Parathyroid adenoma (tissue), 2 donors: Measurements from ENCODE around the gene TOX3.

Source experiments
- H2AFZ ChIP-seq: fragments of 300-600 bp; sonication (generic); one replicate; pipeline ENCODE4 v1.7.0; 2017; ENCODE audit warnings: antibody characterized with exemption, mild to moderate bottlenecking
- H3K27ac ChIP-seq: fragments of 300-600 bp; sonication (generic); one replicate; pipeline ENCODE4 v1.7.0; 2017
- H3K27me3 ChIP-seq: fragments of 300-600 bp; sonication (generic); one replicate; pipeline ENCODE4 v1.7.0; 2017; ENCODE audit warnings: low read length; ENCODE audit not compliant: control insufficient read depth, insufficient read depth
- H3K36me3 ChIP-seq: fragments of 300-600 bp; sonication (generic); one replicate; pipeline ENCODE4 v1.7.0; 2017; ENCODE audit warnings: low read length; ENCODE audit not compliant: control insufficient read depth, insufficient read depth
- H3K4me1 ChIP-seq: fragments of 300-600 bp; sonication (generic); one replicate; pipeline ENCODE4 v1.7.0; 2017; ENCODE audit warnings: control low read depth
- H3K4me2 ChIP-seq: fragments of 300-600 bp; sonication (generic); one replicate; pipeline ENCODE4 v1.7.0; 2017; ENCODE audit warnings: low read length
- H3K4me3 ChIP-seq: fragments of 300-600 bp; sonication (generic); one replicate; pipeline ENCODE4 v1.7.0; 2017; ENCODE audit warnings: low read depth, low read length
- H3K79me2 ChIP-seq: fragments of 300-600 bp; sonication (generic); one replicate; pipeline ENCODE4 v1.7.0; 2017; ENCODE audit warnings: control low read depth
- H3K9ac ChIP-seq: fragments of 300-600 bp; sonication (generic); one replicate; pipeline ENCODE4 v1.7.0; 2017; ENCODE audit warnings: mild to moderate bottlenecking
- H3K9me3 ChIP-seq: fragments of 300-600 bp; sonication (generic); one replicate; pipeline ENCODE4 v1.7.0; 2017; ENCODE audit warnings: low read length; ENCODE audit not compliant: control insufficient read depth
- TF ChIP-seq, protein P1 (sequence below): fragments of 300-600 bp; sonication (generic); IDR thresholded peaks from one replicate; pipeline ENCODE4 v1.7.0; 2017; ENCODE audit warnings: antibody characterized with exemption, mild to moderate bottlenecking
- donor health status: primary hyperparathyroidism.

TOX3 gene

DNA sequence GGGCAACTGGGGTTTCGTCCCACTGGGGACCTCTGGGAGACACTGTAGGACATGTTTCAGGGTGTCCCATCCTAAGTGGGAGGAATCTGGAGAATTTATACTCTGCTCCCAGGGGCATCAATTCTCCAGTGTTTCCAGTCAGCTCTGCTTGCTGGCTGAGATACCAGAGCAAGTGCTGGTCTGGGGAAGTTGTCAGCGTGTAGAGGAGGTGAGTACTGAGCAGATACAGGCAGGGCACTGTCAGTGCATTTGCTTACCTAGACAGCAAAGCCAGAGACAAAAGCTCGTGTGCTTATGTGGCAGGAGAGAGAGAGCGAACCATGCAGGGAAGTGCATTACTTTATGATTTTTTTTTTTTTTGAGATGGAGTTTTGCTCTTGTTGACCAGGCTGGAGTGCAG, 20.2 kb upstream of the TOX3 start:
- no peaks in the 10 kb centered on the region for H3K79me2 ChIP-seq
- TF ChIP-seq, protein P1, sequence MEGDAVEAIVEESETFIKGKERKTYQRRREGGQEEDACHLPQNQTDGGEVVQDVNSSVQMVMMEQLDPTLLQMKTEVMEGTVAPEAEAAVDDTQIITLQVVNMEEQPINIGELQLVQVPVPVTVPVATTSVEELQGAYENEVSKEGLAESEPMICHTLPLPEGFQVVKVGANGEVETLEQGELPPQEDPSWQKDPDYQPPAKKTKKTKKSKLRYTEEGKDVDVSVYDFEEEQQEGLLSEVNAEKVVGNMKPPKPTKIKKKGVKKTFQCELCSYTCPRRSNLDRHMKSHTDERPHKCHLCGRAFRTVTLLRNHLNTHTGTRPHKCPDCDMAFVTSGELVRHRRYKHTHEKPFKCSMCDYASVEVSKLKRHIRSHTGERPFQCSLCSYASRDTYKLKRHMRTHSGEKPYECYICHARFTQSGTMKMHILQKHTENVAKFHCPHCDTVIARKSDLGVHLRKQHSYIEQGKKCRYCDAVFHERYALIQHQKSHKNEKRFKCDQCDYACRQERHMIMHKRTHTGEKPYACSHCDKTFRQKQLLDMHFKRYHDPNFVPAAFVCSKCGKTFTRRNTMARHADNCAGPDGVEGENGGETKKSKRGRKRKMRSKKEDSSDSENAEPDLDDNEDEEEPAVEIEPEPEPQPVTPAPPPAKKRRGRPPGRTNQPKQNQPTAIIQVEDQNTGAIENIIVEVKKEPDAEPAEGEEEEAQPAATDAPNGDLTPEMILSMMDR, result no peak

DNA sequence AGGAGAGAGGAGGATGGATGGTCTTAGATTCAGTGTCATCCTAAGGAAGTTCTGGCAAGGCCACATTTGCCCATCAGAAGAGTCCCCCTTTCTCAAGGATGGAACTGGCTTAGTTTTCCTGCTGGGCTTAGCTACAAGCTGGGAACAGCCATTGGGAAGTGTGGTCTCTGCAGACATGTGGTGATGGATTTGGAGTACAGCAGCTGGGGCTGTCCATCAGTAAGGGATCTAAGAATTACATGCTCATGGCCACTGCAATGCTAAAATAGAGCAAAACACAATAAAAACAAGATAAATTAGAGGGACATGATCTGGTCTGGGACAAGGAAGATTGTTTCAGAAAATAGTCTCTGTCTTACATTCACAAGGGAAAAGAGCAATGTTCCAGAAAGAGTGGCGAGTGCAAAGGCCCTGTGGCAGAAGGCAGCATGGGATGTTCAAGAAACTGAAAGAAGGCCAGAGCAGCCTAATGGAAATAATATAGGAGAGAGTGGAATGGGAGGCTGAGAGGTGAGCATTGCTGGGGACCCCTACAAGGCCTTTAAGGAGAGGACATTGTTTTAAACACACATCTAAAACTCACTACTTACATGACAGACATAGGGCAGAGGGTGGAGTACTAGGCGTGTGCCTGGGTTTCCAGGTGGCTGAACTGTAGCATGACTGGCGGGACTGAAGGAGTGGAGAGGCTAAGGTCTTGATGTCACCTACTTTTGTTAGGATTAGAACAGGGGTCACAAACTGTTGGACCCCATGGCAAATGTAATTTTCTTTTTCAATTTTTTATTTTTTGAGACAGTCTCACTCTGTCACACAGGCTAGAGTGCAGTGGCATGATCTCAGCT, 17.0 kb upstream of the TOX3 start:
- no peak overlapping the region for H3K9ac ChIP-seq
- H3K27ac ChIP-seq, result no peak overlapping the region
- H2AFZ ChIP-seq, result no peak overlapping the region
- H3K4me1 ChIP-seq, result no peaks in the 10 kb centered on the region
- H3K9me3 ChIP-seq, result no peaks in the 10 kb centered on the region
- no peaks in the 10 kb centered on the region for H3K27me3 ChIP-seq
- H3K36me3 ChIP-seq, result peaks cover 3% of the 10 kb centered on the region
- TF ChIP-seq, protein P1, result no peak
- H3K4me3 ChIP-seq, result no peak overlapping the region
- H3K79me2 ChIP-seq, result no peaks in the 10 kb centered on the region
- no peak overlapping the region for H3K4me2 ChIP-seq

More for the DNA sequence above, 20.2 kb upstream of the TOX3 start:
- Histone ChIP-seq H2AFZ (no peak overlapping the region), H3K4me2 (no peak overlapping the region), H3K27ac (no peak overlapping the region), H3K36me3 (peaks cover 3% of the 10 kb centered on the region), H3K27me3 (no peaks in the 10 kb centered on the region), H3K4me3 (no peak overlapping the region), H3K4me1 (no peaks in the 10 kb centered on the region), H3K9ac (no peak overlapping the region), H3K9me3 (no peaks in the 10 kb centered on the region)

DNA sequence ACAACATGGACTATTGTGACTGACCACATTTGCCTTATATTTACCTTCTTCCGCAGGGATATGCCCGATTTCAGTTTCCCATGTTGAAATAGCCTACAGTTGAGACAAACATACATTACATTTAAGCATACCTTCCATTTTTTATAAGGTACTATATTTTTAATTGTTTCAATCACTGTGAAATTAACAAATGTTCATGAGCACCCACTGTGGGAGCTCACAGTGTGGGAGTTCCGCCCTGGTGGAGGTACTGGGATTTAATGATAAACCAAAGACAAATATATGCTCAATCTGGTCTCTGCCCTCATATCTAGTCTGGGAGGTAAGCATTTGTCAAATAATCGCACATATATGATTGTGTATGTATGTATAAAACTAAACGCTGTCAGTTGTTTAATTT, 15.8 kb upstream of the TOX3 start:
- Histone ChIP-seq H3K4me1 (no peaks in the 10 kb centered on the region), H3K27ac (no peak overlapping the region), H3K36me3 (peaks cover 3% of the 10 kb centered on the region), H3K4me2 (no peak overlapping the region), H3K9ac (no peak overlapping the region), H3K27me3 (no peaks in the 10 kb centered on the region), H3K79me2 (no peaks in the 10 kb centered on the region), H3K9me3 (no peaks in the 10 kb centered on the region), H3K4me3 (no peak overlapping the region), H2AFZ (no peak overlapping the region)
- TF ChIP-seq, protein P1, result no peak

DNA sequence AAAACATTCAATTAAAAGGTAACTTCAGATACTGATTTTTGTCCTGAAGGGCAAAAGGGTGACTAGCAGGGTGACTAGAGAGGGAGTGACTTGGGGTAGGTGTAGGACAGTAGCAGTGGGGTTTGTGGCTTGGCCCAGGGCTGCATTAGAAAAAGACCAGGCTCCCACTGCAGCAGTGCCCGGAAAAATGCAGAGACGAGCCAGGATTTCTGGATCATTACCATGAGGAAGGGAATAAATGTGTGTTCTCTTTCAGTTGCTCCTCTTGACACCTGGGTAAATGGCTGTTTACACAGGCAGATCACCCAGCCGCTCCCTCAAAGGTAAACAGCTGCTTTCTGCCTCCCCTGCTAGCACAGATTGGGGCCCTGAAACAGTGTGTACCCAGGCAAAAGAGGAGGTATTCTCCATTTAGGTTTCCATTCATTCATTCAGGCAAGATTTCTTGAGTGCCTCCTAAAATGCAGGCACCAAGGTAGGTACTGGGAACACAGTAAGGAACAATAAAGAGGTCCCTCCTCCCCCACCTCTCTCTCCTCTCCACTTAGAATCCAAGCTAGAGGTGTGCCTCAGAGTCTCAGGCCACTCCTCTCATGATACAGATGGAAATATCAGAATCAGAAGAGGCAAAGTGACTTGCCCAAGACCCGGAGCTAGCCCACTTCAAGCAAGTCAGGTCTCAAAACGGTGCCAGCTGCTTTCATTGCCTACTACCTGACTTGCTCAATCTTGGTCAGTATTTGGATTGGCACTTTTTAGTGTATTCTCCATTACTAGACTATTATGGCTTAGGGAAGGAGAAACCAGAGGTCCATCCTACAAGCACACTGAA, 15.2 kb upstream of the TOX3 start:
- Histone ChIP-seq H3K4me3 (no peak overlapping the region), H2AFZ (no peak overlapping the region), H3K4me1 (no peaks in the 10 kb centered on the region), H3K9ac (no peak overlapping the region), H3K4me2 (no peak overlapping the region), H3K9me3 (no peaks in the 10 kb centered on the region), H3K27ac (no peak overlapping the region), H3K27me3 (no peaks in the 10 kb centered on the region), H3K79me2 (no peaks in the 10 kb centered on the region), H3K36me3 (peaks cover 3% of the 10 kb centered on the region)
- TF ChIP-seq, protein P1, result no peak
